HG03571 (cell line): Measurements from ENCODE around the gene ZNF593.

Experiments
- ATAC-seq: cut with Tn5 transposase; IDR thresholded peaks from one replicate; pipeline ENCODE4 v1.9.1; 2021; ENCODE audit not compliant: unreplicated experiment

ZNF593 gene

GRCh38 chr1:26169669-26170471, at the start of gene ZNF593:
ZNF593 (plus strand) TSS chr1:26169908; CDS start chr1:26169984, 76 bp downstream.
- ATAC-seq, result peak; percentile 84

DNA sequence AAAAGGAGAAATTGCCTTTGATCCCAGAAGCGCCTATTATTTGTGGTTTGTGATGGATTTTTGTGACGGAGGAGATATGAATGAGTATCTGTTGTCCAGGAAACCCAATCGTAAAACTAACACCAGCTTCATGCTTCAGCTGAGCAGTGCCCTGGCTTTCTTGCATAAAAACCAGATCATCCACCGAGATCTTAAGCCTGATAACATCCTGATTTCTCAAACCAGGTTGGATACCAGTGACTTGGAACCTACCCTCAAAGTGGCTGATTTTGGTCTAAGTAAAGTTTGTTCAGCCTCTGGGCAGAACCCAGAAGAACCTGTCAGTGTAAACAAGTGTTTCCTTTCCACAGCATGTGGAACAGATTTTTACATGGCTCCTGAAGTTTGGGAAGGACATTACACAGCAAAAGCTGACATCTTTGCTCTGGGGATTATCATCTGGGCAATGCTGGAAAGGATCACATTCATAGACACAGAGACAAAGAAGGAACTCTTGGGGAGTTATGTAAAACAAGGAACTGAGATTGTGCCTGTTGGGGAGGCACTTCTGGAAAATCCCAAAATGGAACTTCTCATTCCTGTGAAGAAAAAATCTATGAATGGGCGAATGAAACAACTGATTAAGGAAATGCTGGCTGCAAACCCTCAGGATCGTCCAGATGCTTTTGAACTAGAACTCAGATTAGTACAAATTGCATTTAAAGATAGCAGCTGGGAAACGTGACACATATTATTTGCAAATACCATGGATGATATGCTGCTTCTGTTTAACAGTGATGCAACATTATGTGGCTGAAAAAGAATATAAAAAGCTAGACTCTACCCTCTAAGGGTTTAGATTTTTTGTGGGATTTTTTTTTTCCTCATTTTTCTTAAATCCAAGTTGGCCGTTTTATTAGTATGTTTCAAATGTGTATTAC, 47.6 kb upstream of the ZNF593 start:
- ATAC-seq, result no peak

DNA sequence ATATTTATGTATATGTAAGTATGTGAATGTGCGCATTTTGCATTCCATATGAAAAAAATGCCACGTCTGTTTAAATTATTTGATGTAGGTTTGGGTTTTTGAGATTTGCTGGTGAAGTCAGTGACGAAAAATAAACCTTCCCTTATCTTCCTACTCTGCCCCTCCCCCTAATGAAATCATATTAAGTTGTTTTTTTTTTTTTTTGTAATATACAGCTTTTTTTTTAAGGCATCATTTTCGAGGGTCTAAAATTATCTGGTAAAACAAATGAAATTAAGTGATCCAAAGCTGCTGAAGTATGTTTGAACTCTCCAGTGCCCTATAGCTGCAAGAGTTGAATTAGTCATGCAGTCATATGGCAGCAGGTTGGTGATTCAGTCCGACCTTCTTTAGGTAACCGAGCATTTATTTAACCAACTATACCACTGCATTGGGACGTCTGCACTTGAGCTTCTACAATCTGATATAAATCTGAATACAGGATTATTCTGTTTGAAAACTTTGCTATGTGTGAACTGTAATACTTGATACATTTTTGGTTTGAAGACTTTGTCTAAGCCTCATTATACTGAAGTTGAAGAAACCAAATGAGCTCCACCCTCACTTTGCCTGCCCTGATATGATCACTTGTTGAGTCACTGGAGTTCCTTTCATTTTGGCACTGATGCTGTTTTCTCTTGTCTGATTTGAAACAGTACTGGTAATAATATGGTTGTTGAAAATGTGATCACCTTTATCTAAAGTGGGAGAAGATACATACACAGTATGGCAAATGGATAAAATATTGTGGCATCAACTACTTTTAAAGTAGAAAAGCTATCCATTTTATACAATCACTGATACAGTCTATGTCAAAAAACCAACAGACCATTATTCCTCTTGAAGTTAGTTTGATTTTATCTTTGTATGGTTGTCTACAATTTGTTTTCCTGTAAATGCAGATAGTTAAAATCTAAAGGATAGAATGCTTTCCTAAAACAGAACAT, 46.4 kb upstream of the ZNF593 start:
- ATAC-seq, result no peak

GRCh38 chr1:26124418-26125331, 45.0 kb upstream of the ZNF593 start:
- ATAC-seq, result no peak

DNA sequence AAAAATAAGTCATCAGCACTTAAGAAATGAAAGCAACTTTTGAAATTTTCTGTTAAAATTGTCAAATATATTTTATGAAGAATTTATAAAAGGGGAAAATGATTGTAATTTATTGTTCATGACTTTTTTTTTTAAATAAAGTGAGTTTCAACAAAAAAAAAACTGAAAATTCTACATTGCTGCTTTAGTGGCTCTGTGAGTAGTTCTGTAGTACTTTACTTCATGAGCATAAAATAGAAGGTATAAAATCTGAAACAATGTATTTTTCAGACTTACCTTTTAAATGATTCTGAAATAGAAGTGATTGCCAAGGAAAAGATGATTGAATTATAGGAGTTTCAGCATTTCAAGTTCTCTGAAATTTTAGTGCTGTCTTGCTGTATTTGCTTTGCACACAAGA, 44.3 kb upstream of the ZNF593 start:
- ATAC-seq, result no peak

DNA sequence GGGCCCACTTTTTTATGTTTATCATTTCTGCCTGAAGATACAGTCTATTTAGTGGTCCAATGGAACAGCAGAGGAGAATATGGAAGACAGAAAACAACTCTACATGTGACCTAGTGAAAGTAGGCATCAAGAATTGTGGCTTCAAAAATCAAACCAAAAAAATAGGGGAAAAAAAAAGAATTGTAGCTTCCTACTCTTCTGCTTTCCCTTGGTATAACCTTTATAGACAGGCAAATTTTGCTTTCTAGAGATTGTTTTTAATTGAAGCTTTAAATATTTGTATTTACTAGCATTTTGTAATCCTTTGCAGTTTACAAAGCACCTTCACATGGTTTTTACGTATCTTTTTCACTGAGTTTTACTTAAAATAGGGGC, 43.8 kb upstream of the ZNF593 start:
- ATAC-seq, result no peak

GRCh38 chr1:26126321-26127084, 43.2 kb upstream of the ZNF593 start:
- ATAC-seq, result peak; percentile 59

DNA sequence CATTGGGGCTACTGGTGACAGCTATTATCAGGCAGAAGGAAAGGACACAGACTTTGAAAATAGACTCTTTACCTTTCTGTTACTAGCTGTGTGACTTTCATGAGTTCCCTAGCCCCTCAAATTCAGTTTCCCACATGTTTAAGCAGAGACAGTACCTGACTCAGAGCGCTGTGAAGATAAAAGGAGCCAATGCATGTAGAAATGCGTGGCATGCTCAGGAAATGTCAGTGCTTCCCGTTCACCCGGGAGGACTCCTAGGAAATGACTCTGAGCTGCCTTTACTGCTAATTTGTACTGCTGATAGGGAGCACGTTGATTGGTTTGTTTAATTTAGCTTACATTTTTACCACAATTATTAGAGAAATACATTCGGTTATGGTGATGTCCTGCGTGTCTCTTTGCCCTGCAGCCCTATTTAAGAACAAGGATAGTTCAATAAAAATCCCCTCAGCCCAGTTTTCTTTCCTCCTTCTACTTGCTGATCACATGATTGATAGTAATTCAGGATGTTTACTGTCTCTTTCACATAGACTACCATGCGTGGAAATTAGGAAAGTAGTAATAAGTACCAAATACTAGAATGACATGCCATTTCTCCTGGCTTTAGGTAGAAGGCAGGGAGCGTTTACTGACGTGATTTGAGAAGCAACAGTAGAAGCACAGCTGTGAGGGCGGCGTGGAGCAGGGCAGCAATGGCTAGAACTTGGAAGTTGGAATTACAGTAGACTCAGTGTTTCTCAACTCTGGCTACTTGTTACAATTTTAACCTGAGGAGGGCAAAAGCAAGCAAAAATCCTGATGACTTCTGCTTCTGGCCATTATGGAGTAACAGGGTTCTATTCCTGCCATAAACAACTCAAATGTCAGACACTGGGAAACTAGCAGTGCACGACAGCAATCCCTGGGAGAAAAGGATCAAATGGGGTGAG, 42.2 kb upstream of the ZNF593 start:
- no peak for ATAC-seq

- ATAC-seq, result no peak
Observed at GRCh38 chr1:26129778-26130177, 39.9 kb upstream of the ZNF593 start.

DNA sequence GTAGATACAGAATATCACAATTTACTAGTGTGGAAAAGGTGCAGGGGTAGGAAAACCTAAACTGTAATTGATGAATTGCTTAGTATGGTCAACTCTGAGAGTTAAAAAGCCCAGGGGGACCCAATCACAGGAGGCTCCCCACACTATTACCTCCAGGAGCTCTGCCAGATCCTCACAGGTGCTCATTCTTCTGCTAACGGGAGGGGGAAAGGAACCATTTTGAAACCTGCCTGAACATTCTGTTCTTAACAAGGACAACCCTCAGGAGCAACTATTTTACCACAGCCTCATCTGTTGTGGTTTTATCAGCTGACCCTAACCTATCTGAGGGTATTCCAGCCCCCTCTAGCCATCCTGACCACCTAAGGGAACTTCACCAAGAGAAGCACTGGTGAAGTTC, 39.0 kb upstream of the ZNF593 start:
- no peak for ATAC-seq

DNA sequence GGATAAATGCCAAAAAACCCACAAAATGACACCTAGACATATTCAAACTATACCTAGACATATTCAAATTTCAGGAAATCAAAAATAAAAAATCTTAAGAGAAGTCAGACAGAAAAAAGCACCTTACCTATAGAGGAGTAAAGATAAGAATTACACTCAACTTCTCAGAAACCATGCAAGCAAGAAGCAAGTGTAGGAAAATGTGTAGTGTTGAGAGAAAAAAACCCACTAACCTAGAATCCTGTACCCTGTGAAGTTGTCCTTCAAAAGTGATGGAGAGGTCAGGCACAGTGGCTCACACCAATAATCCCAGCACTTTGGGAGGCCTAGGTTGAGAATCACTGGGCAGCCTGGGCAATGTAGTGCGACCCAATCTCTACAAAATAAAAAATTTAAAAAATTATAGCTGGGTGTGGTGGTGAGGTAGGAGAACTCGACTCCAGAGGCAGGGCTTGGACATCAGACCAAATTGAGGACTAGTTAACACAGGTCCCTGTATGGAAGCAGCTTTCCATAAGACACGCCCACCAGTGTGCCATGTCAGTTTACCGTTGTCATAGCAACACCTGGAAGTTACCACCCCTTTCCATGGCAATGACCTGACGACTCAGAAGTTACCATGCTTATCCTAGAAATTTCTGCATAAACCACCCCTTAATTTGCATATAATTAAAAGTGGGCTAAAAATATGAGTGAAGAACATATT, 37.4 kb upstream of the ZNF593 start:
- no peak for ATAC-seq

GRCh38 chr1:26132834-26133167, 36.9 kb upstream of the ZNF593 start:
- no peak for ATAC-seq

DNA sequence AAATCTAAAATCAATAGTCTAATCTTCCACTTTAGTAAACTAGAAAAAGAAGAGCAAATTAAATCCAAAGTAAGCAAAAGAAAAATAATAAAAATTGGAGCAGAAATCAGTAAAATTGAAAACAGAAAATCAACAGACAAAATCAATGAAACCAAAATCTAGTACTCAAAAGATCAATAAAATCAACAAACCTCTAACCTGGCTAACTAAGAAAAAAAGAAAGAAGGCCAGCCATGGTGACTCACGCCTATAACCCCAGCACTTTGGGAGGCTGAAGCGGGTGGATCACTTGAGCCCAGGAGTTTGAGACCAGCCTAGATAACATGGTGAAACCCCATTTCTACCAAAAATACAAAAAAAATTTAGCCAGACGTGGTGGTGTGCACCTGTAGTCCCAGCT, 35.2 kb upstream of the ZNF593 start:
- no peak for ATAC-seq

- no peak for ATAC-seq
Observed at GRCh38 chr1:26138974-26139558, 30.6 kb upstream of the ZNF593 start.

DNA sequence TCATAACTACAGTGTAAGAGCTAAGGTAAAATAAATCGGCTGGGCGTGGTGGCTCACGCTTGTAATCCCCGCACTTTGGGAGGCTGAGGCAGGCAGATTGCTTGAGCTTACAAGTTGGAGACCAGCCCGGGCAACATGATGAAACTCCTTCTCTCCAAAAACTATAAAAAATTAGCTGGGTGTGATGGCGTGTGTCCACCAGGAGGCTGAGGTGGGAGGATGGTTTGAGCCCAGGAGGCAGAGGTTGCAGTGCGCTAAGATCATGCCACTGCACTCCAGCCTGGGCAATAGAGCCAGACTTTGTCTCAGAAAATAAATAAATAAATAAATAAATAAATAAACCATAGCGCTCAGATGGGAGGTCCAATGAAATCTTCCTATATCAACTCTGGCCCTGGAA, 27.5 kb upstream of the ZNF593 start:
- no peak for ATAC-seq

GRCh38 chr1:26145041-26145959, 24.4 kb upstream of the ZNF593 start:
- ATAC-seq, result no peak
